K562 (cell line): ENCODE measurements around the gene RPRD1B. TPM values are rescaled to one million over a fixed set of nuclear protein-coding genes. Genes with fewer than 3 reads are reported as not detected.

Experiments used
- ATAC-seq: fragments of 200-7000 bp; cut with Tn5 transposase; 3 replicates; pipeline ENCODE4 v1.9.1; 2020; ENCODE audit warnings: moderate library complexity
- BruUV-seq: library from RNA; stranded (reverse); fragments of 400-500 nt; replicated peaks from 2 replicates; lab custom pipeline; 2021; lab: Mats Ljungman, UMichigan
- CTCF ChIA-PET: fragments of 300-600 bp; formaldehyde crosslinking; extraction: SDS; loops from one replicate; lab custom pipeline; 2021; ENCODE audit warnings: low intra/inter-chr PET ratio; lab: Yijun Ruan, JAX
- POLR2A ChIA-PET: fragments of 300-600, 350-650 bp; sonication (Branson Sonifier 250); formaldehyde crosslinking; extraction: SDS; loops from one replicate; lab custom pipeline; 2021; ENCODE audit warnings: antibody characterized with exemption, inconsistent platforms; lab: Yijun Ruan, JAX
- DNase-seq, 4 experiments: peaks; one replicate each; pipeline versions ENCODE4 v3.0.0 to v3.0.0-alpha.2; 2011 to 2018; ENCODE audit warnings: low spot score in 3 of 4, mixed read lengths in 3 of 4; ENCODE audit errors: extremely low read depth in 1 of 4
- FAIRE-seq: peaks from 2 replicates; lab custom pipeline; 2011; peaks lifted over from hg19 to GRCh38; lab: Jason Lieb, UNC
- H2AFZ ChIP-seq: 2 replicates; pipeline ENCODE4 v1.6.0; 2011; ENCODE audit warnings: low read depth, low read length, control low read depth, inconsistent platforms
- H3K27ac ChIP-seq: fragments of 200-600 bp; 3 replicates; pipeline ENCODE4 v1.8.0; 2011; ENCODE audit warnings: low read depth, mild to moderate bottlenecking, control low read depth, inconsistent platforms, low read length, moderate library complexity, mixed read lengths; ENCODE audit errors: extremely low read depth
- H3K27me3 ChIP-seq, 2 experiments: fragments of 300-600 bp in 1 of 2; 2 replicates in 1 of 2; 3 replicates in 1 of 2; pipeline versions ENCODE4 v1.6.0 to v1.8.0; 2011; ENCODE audit warnings: inconsistent platforms in 2 of 2, low read length in 2 of 2, mild to moderate bottlenecking in 1 of 2, mixed read lengths in 1 of 2, moderate library complexity in 1 of 2; ENCODE audit not compliant: control insufficient read depth in 2 of 2, insufficient read depth in 2 of 2
- H3K36me3 ChIP-seq: fragments of 300-600 bp; 3 replicates; pipeline ENCODE4 v1.8.0; 2011; ENCODE audit warnings: mild to moderate bottlenecking, low read length, inconsistent platforms; ENCODE audit not compliant: control insufficient read depth, insufficient read depth
- H3K4me1 ChIP-seq, 2 experiments: fragments of 200-600 bp in 1 of 2; replicated peaks in 1 of 2; 2 replicates in 1 of 2; 3 replicates in 1 of 2; pipeline versions ENCODE4 v1.5.1 to v1.8.0; 2011; ENCODE audit warnings: inconsistent platforms in 2 of 2, low read length in 2 of 2, mild to moderate bottlenecking in 1 of 2, mixed read lengths in 1 of 2, moderate library complexity in 1 of 2; ENCODE audit not compliant: control insufficient read depth in 2 of 2, insufficient read depth in 2 of 2
- H3K4me2 ChIP-seq: 2 replicates; pipeline ENCODE4 v1.6.1; 2011; ENCODE audit warnings: low read length, control low read depth, inconsistent platforms, mixed read lengths; ENCODE audit not compliant: insufficient read depth
- H3K4me3 ChIP-seq: fragments of 200-600 bp; sonication (generic), shearing (Covaris generic); 2 replicates; pipeline ENCODE4 v1.5.1; 2016; ENCODE audit warnings: control low read depth, inconsistent platforms
- H3K79me2 ChIP-seq: fragments of 200-600 bp; 3 replicates; pipeline ENCODE4 v1.8.0; 2011; ENCODE audit warnings: low read length, inconsistent platforms; ENCODE audit not compliant: control insufficient read depth, insufficient read depth
- H3K9ac ChIP-seq, 2 experiments: 2 replicates each; pipeline versions ENCODE4 v1.6.0 to v1.6.1; 2011; ENCODE audit warnings: low read depth in 2 of 2, low read length in 2 of 2, control low read depth in 1 of 2, inconsistent platforms in 1 of 2, mild to moderate bottlenecking in 1 of 2, mixed read lengths in 1 of 2; ENCODE audit not compliant: insufficient read depth in 1 of 2
- H3K9me1 ChIP-seq: one replicate; pipeline ENCODE4 v1.6.0; 2011; ENCODE audit warnings: inconsistent platforms, mild to moderate bottlenecking, low read length, moderate library complexity; ENCODE audit not compliant: control insufficient read depth, insufficient read depth
- H3K9me3 ChIP-seq: replicated peaks from 2 replicates; pipeline ENCODE4 v1.5.1; 2011; ENCODE audit warnings: low read depth, low read length, inconsistent platforms; ENCODE audit not compliant: control insufficient read depth, insufficient read depth
- H4K20me1 ChIP-seq: replicated peaks from 2 replicates; pipeline ENCODE4 v1.6.1; 2011; ENCODE audit warnings: low read length, inconsistent platforms, mixed read lengths; ENCODE audit not compliant: control insufficient read depth, insufficient read depth
- BCL6 ChIP-seq: fragments of 250-450 bp; sonication (Bioruptor Pico); IDR thresholded peaks from 2 replicates; pipeline ENCODE4 v1.4.0; 2020
- ETV6 ChIP-seq, 3 experiments: fragments of 150-350 bp in 1 of 3; sonication (generic) in 1 of 3; formaldehyde crosslinking in 1 of 3; IDR thresholded peaks; 2 replicates each; pipeline versions ENCODE4 v1.6.1 to v1.8.0; 2014 to 2022; ENCODE audit warnings: borderline replicate concordance in 2 of 3, low read depth in 2 of 3, antibody characterized with exemption in 1 of 3, low read length in 1 of 3, mild to moderate bottlenecking in 1 of 3, missing genetic modification reagents in 1 of 3
- MBD2 ChIP-seq: sonication (generic); IDR thresholded peaks from 2 replicates; pipeline ENCODE4 v1.6.1; 2016; ENCODE audit warnings: low read depth, borderline replicate concordance
- MTA2 ChIP-seq: fragments of 450-650 bp; IDR thresholded peaks from 2 replicates; pipeline ENCODE4 v1.6.1; 2016; ENCODE audit warnings: low read depth
- RFX7 ChIP-seq: fragments of 250-450 bp; sonication (Bioruptor Pico); IDR thresholded peaks from 2 replicates; pipeline ENCODE4 v1.5.1; 2021; ENCODE audit warnings: mild to moderate bottlenecking
- SREBF2 ChIP-seq: sonication (generic); formaldehyde crosslinking; IDR thresholded peaks from 2 replicates; pipeline ENCODE4 v1.4.0; 2020; ENCODE audit warnings: mild to moderate bottlenecking, missing genetic modification reagents
- ZBTB40 ChIP-seq, 2 experiments: fragments of 450-650 bp in 1 of 2; sonication (generic) in 1 of 2; formaldehyde crosslinking in 1 of 2; IDR thresholded peaks; 2 replicates each; pipeline versions ENCODE4 v1.7.1 to v1.9.0; 2016 to 2022; ENCODE audit warnings: inconsistent platforms in 1 of 2, mild to moderate bottlenecking in 1 of 2, missing genetic modification reagents in 1 of 2
- ZNF121 ChIP-seq: sonication (generic); formaldehyde crosslinking; conservative IDR thresholded peaks from 2 replicates; pipeline ENCODE4 v1.8.0; 2022; ENCODE audit warnings: missing genetic modification reagents
- ZNF592 ChIP-seq: fragments of 450-650 bp; IDR thresholded peaks from 2 replicates; pipeline ENCODE4 v1.6.1; 2017; ENCODE audit warnings: antibody characterized with exemption, mild to moderate bottlenecking
- WGBS: fragments of 100-300 bp; shearing (Covaris generic); methylation state at CpG from one replicate; pipeline ENCODE4 v1.1.6; 2016; ENCODE audit warnings: low coverage, mixed read lengths; ENCODE audit not compliant: insufficient coverage; ENCODE audit errors: missing lambda C conversion rate; 5-methylcytosine and 5-hydroxymethylcytosine counted together
- in situ Hi-C: fragments of 300-500 bp; cut with MboI; formaldehyde crosslinking; loops from 4 replicates; pipeline ENCODE4 v1.15.0; 2018; ENCODE audit warnings: inconsistent platforms, mixed read lengths
- intact Hi-C: fragments of 100-400 bp; cut with micrococcal nuclease; formaldehyde crosslinking; loops from 2 replicates; pipeline ENCODE4 v1.14.2; 2022
- polyA plus RNA-seq, 8 experiments: library from polyadenylated mRNA; depleted of rRNA in 4 of 8; stranded (reverse) in 5 of 8; unstranded in 3 of 8; fragments of >200 nt; fragmentation: Nextera tagmentation in 2 of 8; fragmentation: Illumina TruSeq in 1 of 8; extraction: Ambion mirVana in 2 of 8; extraction: Trizol in 1 of 8; gene quantifications; 2 replicates each; pipeline versions ENCODE4 v1.2.1 to v1.2.3, GENCODE V29; 2011 to 2014; ENCODE audit warnings: inconsistent platforms in 1 of 8, missing spikeins in 1 of 8
- total RNA-seq, 7 experiments: library from RNA; depleted of rRNA in 6 of 7; stranded (reverse); fragments of >200 nt in 6 of 7; fragmentation: Illumina TruSeq in 2 of 7; extraction: Trizol in 2 of 7; gene quantifications; 2 replicates each; pipeline versions ENCODE4 v1.2.1 to v1.2.3, GENCODE V29; 2011 to 2021; ENCODE audit warnings: low replicate concordance in 1 of 7

Gene RPRD1B
- total and polyA plus RNA-seq, 9 of the 15 experiments (the other 6 are each of a cell fraction or from before 2014, with no cell fraction given) = 5.5 to 43.0 (median 24.4) TPM

GRCh38 chr20:37997516-37997915, 36.0 kb upstream of the RPRD1B start:
- no peak overlapping the region for H3K4me3 ChIP-seq
- no peaks in the 10 kb centered on the region for H3K9me3 ChIP-seq
- in situ Hi-C loops = no loop called here
- no peak overlapping the region for H2AFZ ChIP-seq
- DNase-seq (no peak), ATAC-seq (no peak), FAIRE-seq (no peak)
- no peaks in the 10 kb centered on the region for H3K9me1 ChIP-seq
- H3K36me3 ChIP-seq = peaks cover 93% of the 10 kb centered on the region
- H3K27me3 ChIP-seq = no peaks in the 10 kb centered on the region
- no peaks in the 10 kb centered on the region; the same call in 2 of the 3 replicates for H3K79me2 ChIP-seq
- intact Hi-C loops = loop anchor here (10.0 kb wide), 1 partner anchor 343 kb away; no protein-coding TSS in a partner anchor
- H3K4me1 ChIP-seq = peaks cover 7 to 14% of the 10 kb centered on the region in 2 experiments; a peak in 4 of 5 replicates
- ChIA-PET POLR2A (no interaction called here), CTCF (no interaction called here)
- peaks cover 19% of the 10 kb centered on the region for H4K20me1 ChIP-seq
- H3K27ac ChIP-seq = no peak overlapping the region
- no peak overlapping the region for H3K9ac ChIP-seq
- BruUV-seq = no TSS peak
- no peak overlapping the region for H3K4me2 ChIP-seq
- 93% methylated on average over 3 of the region's 3 CpGs for WGBS
- TF ChIP-seq MBD2 (no peak), MTA2 (no peak), ZBTB40 (IDR thresholded peaks at IDR 0.05) (no peak), ZBTB40 (CRISPR knock-in tag; IDR thresholded peaks at IDR 0.05) (no peak), ZNF592 (no peak), RFX7 (no peak), ETV6 (IDR thresholded peaks at IDR 0.05; ENCODE audit: borderline replicate concordance in 1 of 2, low read depth in 2 of 2, low read length in 1 of 2) (no peak), ETV6 (CRISPR knock-in tag; IDR thresholded peaks at IDR 0.05; ENCODE audit: borderline replicate concordance) (no peak), ZNF121 (CRISPR knock-in tag) (no peak), BCL6 (CRISPR knock-in tag) (no peak), SREBF2 (CRISPR knock-in tag) (no peak)
